ENCODE results near the gene ADAT1.

ADAT1 gene

DNA sequence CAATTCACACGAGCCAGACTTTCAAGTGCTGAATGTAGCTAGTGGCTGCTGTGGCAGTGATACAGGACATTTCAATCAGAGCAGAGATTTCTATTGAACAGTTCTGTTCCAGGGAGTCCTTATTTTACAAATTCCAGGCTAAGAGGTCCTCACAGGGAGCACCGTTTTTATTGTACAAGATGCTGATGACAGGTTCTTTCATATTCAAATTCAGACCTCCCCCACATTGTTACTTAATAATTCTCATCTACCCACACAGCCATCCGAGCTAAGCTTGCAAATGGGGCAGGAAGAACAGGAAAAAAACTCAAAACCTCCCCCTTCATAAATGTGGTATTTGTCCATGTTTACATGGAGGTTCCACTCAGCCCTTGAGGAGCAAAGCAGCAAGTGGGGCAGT lies 47.1 kb downstream of the ADAT1 start:
- DNase-seq, result no peak

DNA sequence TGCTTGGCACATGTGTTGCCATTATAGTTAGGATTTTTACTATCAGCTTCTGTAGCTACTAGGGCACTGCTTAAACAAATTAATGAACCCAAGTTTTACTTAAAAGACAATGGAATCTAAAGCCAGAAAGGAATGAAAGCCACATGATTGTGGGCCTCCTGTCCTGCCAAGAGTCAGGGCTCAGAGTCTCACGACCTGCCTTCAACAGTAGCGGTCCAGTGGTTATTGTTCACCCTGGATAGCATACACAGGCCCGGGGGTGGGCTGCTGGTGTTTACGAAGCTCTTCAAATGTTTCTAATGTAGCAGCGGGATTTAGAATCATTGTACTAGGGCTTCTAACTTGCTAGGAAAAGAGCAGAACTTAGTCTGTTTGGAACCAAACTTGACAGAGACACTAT lies 49.1 kb downstream of the ADAT1 start:
- DNase-seq, result no peak

DNA sequence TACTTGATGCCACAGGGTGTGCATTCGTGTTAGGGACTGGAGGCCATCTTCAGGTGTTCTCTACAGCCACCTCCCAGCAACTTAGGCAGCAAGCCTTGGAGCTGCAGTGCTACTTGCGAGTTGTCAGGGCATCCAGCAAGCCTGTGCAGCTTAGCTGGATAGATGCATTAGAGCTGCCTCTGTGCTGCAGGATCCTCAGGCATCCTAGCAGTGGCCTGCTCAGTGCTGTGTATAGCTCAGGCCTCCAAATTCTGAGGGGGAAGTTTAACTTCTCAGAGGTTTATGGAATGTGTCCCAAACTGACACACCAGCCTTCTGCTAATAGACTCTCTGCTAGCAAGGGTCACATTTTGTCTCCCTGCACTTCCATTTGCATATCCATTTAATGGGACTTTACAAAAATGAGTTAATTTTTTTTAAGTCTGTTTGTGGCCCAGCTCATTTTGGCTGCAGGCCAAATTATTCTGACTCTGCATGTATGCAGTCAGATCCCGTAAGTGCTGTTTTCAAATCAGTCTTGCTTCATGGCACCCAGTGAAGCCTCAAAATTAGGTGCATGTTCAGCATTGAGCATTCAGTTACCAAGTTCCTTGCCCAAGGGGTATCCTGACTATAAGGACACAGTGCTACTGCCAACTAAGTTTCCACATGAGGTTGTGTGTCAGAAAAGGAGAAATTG lies 50.1 kb downstream of the ADAT1 start:
- no peak for DNase-seq

DNA sequence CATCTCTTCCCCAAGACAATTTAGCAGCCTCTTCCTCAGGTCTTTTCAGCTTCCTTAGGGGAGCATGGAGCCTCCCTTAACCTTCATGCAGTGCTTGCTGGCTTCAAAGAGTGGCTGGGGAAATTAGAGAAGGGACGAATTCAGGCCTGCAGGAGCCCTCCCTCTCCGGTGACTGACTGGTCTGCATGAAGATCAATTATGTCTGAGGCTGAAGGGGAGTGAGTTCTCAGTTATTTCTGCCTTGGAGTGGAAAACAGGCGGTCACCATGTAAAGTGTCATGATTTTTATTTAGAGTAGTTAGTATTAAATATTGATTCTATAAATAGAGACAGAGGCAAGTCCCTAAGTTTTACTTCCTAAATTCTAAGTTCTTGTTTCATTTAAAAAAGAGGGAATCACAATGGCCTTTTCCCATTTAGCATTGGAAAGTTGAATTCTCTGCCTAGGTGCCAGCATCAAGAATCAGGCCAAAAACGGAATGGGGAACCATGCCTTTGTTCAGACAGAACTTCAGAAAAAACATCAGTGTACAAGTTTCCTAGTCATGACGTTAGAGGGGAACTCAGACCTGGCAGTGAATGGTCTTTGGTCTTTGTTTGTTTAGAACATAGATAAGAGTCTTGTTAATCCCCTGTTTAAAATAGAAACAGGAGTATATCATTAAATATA lies 52.5 kb downstream of the ADAT1 start:
- DNase-seq, result no peak

DNA sequence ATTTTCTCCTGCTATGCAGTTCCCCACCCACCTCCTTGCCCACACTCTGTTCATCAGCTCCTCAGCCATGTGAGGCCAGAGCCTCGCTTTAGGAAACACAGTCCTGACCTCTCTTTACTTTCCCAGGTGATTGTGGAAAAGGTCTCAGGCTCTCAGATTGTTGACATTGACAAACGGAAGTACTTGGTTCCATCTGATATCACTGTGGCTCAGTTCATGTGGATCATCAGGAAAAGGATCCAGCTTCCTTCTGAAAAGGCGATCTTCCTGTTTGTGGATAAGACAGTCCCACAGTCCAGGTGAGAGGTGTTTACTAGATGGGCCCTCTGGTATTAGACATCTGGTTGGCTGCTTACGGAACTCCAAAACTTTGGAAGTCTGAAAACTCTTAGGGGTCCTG lies 55.2 kb downstream of the ADAT1 start:
- DNase-seq, result no peak

DNA sequence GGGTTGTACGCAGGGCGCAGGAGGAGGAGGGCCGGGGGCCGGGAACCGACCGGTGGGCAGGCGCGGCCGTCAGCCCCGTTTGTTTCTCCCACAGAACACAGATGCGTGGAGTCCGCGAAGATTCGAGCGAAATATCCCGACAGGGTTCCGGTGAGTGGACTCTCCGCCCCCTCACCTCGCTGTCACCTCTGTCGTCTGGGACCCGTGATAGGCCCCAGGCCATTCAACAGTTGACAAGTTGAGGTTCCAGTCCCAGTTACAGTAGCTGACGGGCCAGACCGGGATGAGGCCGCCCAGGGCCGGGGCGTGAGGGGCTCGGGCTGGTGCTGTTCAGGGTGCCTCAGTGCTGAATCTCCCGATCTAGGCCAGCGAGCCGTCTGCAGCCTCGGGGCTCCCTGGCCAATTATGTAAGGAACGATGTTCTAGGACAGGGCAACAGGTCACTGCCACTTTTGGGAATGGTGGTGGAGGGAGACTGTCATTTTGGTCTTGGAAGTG lies 56.3 kb downstream of the ADAT1 start:
- DNase-seq, result peak; percentile 2

DNA sequence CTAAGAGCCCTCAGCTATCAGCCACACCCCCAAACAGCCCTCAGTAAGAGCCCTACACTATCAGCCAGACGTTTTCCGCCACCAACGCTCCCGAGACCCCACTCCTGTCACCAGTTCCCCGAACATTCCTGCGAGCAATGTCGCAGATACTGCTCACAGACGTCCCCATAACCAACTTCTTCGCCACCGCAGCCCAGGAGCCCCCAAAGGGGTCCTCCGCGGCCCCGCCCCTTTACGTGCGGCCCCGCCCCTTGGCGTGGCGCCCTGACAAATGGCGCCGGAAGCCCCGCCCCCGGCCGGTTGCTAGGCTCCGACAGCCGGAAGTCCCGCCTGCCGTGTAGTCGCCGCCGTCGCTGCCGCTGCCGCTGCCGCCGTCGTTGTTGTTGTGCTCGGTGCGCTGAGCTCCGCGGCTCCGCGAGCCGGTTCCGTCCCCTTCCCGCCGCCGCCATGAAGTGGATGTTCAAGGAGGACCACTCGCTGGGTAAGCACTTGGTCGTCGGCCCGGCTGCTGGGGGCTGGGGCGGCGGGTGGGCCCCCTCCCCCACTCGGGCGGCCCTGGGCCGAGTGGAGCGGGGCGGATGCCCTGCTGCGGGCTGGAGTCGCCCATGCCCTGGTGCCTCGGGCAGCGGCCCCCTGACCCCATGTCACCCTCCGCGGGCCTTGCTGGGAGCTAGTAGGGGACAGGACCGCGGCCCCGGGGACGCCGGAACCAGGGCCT lies 56.9 kb downstream of the ADAT1 start, which contains the start of gene GABARAPL2:
Gene GABARAPL2 (plus strand): TSS at position 340 of the 718 bp plus-strand sequence. CDS start 108 bp downstream, at position 448.
- DNase-seq, result peak; percentile 71

DNA sequence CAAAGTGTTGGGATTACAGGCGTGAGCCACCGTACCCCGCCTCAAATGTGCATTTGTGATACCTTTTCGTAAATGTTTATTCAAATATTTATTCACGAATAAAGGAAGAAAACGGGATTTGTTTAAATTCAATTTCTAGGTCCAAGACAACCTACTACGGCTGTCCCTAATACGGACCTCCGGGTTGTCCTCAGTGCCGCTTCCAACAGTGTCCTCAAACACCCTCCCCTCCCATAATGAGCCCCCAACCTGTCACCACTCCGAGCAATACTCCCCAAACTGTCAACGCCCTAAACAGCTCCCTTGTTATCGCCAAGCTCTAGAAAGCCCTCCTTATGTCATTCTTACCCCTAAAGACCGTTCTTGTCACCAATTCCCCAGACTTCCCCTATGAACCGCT lies 57.4 kb downstream of the ADAT1 start:
- no peak for DNase-seq

DNA sequence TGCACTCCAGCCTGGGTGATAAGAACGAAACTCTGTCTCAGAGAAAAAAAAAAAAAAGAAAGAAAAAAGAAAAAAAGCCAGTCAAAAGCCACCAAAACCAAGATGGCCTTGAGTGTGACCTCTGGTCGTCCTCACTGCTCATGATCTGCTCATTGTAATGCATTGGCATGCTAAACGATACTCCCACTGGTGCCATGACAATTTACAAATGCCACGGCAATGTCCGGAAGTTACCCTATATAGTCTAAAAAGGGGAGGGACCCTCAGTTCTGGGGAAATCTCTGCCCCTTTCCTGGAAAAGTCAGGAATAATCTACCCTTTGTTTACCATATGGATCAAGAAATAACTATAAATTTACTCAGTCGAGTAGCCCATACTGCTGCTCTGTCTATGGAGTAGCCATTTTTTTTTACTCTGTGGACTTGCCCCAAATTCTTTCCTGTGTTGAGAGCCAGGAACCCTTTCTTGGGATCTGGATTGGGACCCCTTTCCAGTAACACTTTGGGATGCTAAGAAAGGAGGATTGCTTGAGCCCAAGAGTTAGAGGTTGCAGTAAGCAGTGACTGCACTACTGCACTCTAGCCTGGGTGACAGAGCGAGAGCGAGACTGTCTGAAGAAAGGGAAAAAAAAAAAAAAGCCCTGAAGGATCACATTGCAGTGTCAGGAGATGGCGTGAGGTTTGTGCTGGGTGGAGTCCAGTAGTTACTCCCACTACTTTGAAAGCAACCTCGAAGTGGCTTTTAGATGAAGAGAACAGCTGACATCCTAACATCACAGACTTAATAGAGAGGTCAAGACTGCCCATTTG lies 63.3 kb downstream of the ADAT1 start:
- peak; percentile 61 for DNase-seq

DNA sequence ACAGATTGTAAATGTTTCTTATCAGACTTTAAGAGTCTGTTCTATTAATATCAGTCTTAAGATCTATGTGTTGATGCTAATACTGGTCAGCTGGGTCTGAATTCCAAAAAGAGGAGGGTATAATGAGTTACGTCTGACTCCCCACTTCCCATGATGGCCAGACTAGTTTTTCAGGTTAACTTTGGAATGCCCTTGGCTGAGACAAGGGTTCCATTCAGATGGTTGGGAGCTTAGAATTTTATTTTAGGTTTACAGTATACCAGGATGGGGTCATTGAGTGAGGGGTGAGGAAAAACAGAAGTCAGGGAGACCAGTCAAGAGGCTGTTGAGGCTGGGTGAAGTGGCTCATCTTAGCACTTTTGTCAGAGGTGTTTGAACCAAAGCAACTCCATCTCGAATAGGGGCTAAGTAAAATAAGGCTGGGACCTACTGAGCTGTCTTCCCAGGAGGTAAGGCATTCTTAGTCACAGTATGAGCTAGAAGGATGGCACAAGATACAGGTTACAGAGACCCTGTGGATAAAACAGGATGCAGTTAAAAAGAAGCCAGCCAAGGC lies 64.2 kb downstream of the ADAT1 start:
- no peak for DNase-seq

DNA sequence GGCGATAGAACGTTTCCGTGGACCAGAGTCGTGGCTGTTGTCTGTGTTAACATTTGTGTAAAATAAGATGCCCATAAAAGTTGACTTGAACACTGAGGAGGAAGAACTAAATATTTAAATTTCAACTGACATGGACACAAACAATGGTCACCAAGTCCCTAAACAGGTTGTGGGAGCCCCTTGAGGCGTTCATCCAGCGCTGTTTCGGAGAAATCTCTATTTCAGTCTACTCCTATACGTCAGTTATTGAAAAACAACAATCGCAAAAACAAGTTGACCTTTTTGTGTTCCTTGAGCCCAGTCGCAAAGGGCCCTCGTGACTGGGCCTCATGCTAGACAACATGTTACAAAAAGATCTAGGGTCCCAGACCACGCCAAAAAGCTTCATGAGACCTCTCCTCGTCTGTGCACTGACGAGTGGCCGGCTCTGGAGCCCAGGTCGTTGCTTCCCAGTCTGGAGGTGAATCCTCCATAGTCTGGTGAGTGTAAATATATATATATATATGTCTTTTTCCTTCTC lies 66.6 kb downstream of the ADAT1 start:
- DNase-seq, result no peak

DNA sequence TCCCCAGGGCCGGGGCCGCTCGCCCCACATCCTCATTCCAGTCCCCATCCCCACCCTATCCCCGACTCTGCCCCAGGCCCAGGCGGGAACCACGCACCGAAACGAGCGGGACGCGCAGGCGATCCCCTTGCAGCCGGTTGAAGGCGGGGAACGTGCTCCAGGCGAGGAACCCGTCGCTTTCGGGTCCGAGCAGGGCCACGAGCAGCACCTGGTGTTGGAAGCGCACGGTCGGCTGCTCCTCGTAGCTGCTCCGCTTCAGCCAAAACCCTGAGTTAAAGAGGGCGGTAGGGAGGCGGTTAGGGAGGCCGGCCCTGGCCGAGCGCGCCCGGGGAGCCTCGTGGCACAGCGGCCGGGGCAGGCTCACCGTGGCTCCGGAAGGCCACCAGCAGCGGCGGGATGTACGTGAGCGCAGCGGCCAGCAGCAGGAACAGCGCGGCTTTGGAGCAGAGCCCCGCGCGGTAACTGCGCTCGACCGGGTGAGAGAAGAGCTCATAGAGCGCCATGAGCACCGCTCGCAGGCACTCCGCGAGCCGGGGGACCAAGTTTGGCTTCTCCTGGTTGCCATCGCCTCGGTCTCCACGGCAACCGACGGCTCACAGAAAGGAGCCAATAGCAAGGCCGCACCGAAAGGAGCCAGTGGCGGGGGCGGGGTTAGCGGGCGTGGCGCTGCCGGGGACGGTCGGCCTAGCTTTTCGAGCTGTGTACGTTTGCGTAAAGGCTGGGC lies 67.2 kb downstream of the ADAT1 start, which contains the start of gene TMEM231:
Gene TMEM231 (minus strand): TSS at position 546 of the 724 bp plus-strand sequence. CDS start 43 bp downstream, at position 503.
- peak; percentile 93 for DNase-seq

DNA sequence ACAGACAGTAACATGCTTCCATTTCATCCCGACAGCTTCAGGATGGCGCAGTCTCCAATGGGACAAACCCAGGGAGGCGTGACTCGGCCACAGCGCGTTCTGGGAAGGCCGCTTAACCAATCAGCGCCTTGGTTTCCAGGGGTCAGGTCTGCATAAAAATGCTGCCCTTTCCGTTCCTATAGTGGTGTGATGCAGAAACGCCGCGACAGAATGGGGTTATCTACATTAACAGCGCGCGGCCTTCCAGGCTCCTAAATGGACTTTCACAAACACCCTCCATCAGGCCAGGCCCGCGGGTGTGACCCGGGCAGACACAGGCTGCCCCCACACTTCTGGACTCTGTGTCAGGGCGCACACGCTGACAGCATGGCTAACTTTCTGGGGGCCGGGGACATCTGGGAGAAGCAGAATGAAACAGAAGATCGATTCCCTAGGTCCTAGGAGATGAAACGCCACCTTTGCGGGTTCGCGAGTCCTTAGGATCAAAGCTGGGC lies 67.8 kb downstream of the ADAT1 start:
- DNase-seq, result peak; percentile 90

DNA sequence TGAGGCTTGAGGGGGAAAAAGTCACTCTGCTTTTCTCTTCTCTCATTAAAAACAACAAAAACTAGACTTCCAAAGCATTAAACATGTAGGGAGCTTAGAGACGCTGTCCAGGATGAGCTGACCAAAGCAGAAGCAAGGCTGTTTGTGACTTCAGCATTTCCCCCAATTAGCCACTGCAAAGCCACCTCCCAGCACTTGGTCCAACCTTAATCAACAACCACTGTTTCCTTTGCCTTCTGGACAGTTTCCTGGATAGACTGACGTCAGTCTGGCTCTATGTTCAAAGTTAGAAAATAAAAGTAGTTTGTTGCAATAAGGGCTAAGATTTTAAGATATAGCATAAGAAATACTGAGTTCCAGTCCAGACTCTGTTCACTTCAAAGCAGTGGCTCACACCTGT lies 70.1 kb downstream of the ADAT1 start:
- no peak for DNase-seq

DNA sequence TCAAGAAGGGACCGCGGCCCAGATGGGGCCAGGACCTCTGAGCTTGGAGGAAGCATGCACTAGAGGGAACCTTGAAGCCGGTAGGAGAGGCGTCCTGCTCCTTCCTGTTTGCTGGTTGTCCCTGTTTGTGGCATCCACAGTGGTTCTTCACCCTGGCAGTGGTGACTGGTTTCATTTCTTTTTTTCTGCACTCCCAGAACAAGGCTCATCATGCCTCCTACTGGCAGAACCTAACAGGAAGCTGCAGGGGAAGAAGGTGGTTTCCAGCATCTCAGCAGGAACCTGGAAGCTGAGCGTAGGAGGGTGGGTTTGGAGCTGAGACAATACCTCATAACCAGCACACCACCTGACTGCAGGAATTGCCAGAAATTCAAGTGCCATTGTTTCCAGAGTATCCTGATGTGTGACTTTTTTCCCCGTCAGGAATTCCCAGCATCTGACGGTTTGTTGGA lies 72.8 kb downstream of the ADAT1 start:
- peak; percentile 23 for DNase-seq
